HepG2 (cell line): ENCODE data around the gene IFI30. TPM values are rescaled to one million over a fixed set of nuclear protein-coding genes. Genes with fewer than 3 reads are reported as not detected.

ENCODE experiments used
- ATAC-seq: fragments of 200-7000 bp; cut with Tn5 transposase; 3 replicates; pipeline ENCODE4 v1.9.1; 2020; ENCODE audit warnings: mild to moderate bottlenecking, moderate library complexity
- BruUV-seq: library from RNA; stranded (reverse); fragments of 400-500 nt; replicated peaks from 2 replicates; lab custom pipeline; 2021; lab: Mats Ljungman, UMichigan
- CTCF ChIA-PET: fragments of 300-600 bp; formaldehyde crosslinking; extraction: SDS; loops from one replicate; lab custom pipeline; 2021; ENCODE audit warnings: low total read pairs, inconsistent platforms, low intra/inter-chr PET ratio; lab: Yijun Ruan, JAX
- POLR2A ChIA-PET: fragments of 350-600 bp; sonication (Branson Sonifier 250); formaldehyde crosslinking; loops from one replicate; lab custom pipeline; 2020; ENCODE audit warnings: antibody characterized with exemption, inconsistent platforms; lab: Yijun Ruan, JAX
- DNase-seq: peaks from one replicate; pipeline ENCODE4 v3.0.0-alpha.2; 2015; ENCODE audit warnings: low spot score
- FAIRE-seq: peaks from 3 replicates; lab custom pipeline; 2011; peaks lifted over from hg19 to GRCh38; lab: Jason Lieb, UNC
- H2AFZ ChIP-seq: one replicate; pipeline ENCODE4 v1.6.1; 2011; ENCODE audit warnings: low read length, inconsistent platforms
- H3K27ac ChIP-seq: fragments of 300-600 bp; 3 replicates; pipeline ENCODE4 v1.8.0; 2011; ENCODE audit warnings: mixed run types, mild to moderate bottlenecking, mixed read lengths, low read length, inconsistent platforms; ENCODE audit not compliant: insufficient read depth; ENCODE audit errors: extremely low read length
- H3K27me3 ChIP-seq, 2 experiments: fragments of 200-600 bp in 1 of 2; 2 replicates in 1 of 2; 3 replicates in 1 of 2; pipeline versions ENCODE4 v1.6.0 to v1.8.0; 2011; ENCODE audit warnings: low read length in 2 of 2, mild to moderate bottlenecking in 2 of 2, moderate library complexity in 2 of 2, inconsistent platforms in 1 of 2; ENCODE audit not compliant: insufficient read depth in 2 of 2, control insufficient read depth in 1 of 2
- H3K36me3 ChIP-seq, 2 experiments: fragments of 200-600 bp in 1 of 2; replicated peaks in 1 of 2; 2 replicates in 1 of 2; 3 replicates in 1 of 2; pipeline versions ENCODE4 v1.5.1 to v1.8.0; 2011; ENCODE audit warnings: low read length in 2 of 2, inconsistent platforms in 1 of 2; ENCODE audit not compliant: insufficient read depth in 2 of 2, control insufficient read depth in 1 of 2
- H3K4me1 ChIP-seq: 2 replicates; pipeline ENCODE4 v1.5.1; 2012; ENCODE audit warnings: low read length, inconsistent platforms; ENCODE audit not compliant: insufficient read depth
- H3K4me2 ChIP-seq: 2 replicates; pipeline ENCODE4 v1.6.0; 2011; ENCODE audit warnings: low read depth, low read length, inconsistent platforms
- H3K4me3 ChIP-seq, 3 experiments: fragments of 200-600 bp in 1 of 3; sonication (generic), shearing (Covaris generic) in 1 of 3; replicated peaks in 1 of 3; 2 replicates each; pipeline ENCODE4 v1.5.1; 2011 to 2016; ENCODE audit warnings: low read length in 3 of 3, inconsistent platforms in 2 of 3, low read depth in 2 of 3, mild to moderate bottlenecking in 2 of 3, control low read depth in 1 of 3, mixed read lengths in 1 of 3; ENCODE audit not compliant: insufficient read depth in 1 of 3
- H3K79me2 ChIP-seq: one replicate; pipeline ENCODE4 v1.6.1; 2011; ENCODE audit warnings: low read length, inconsistent platforms; ENCODE audit not compliant: insufficient read depth
- H3K9ac ChIP-seq: 2 replicates; pipeline ENCODE4 v1.6.0; 2011; ENCODE audit warnings: mild to moderate bottlenecking, low read depth, low read length, inconsistent platforms; ENCODE audit not compliant: insufficient read depth
- H3K9me3 ChIP-seq: 2 replicates; pipeline ENCODE4 v1.5.1; 2012; ENCODE audit warnings: mild to moderate bottlenecking, low read length
- H4K20me1 ChIP-seq: 2 replicates; pipeline ENCODE4 v1.6.0; 2011; ENCODE audit warnings: inconsistent platforms, mild to moderate bottlenecking, low read length, moderate library complexity; ENCODE audit not compliant: insufficient read depth
- ARNT2 ChIP-seq: sonication (generic); formaldehyde crosslinking; IDR thresholded peaks from 2 replicates; pipeline ENCODE4 v1.8.0; 2022; ENCODE audit warnings: mild to moderate bottlenecking, low read depth, missing genetic modification reagents, moderate library complexity
- CREBL2 ChIP-seq: sonication (generic); formaldehyde crosslinking; IDR thresholded peaks from 2 replicates; pipeline ENCODE4 v1.8.1; 2023; ENCODE audit warnings: missing genetic modification reagents, mild to moderate bottlenecking, borderline replicate concordance
- CSRNP2 ChIP-seq: sonication (generic); formaldehyde crosslinking; conservative IDR thresholded peaks from 2 replicates; pipeline ENCODE4 v1.8.0; 2022; ENCODE audit warnings: low read depth, missing genetic modification reagents
- GATAD1 ChIP-seq: IDR thresholded peaks from 2 replicates; pipeline ENCODE4 v1.6.1; 2016; ENCODE audit warnings: missing genetic modification reagents, missing compliant biosample characterization
- MED1 ChIP-seq: sonication (generic); formaldehyde crosslinking; IDR thresholded peaks from 2 replicates; pipeline ENCODE4 v1.4.0; 2020; ENCODE audit warnings: missing genetic modification reagents
- TIGD3 ChIP-seq: sonication (generic); formaldehyde crosslinking; IDR thresholded peaks from 2 replicates; pipeline ENCODE4 v1.5.1; 2020; ENCODE audit warnings: mild to moderate bottlenecking, missing genetic modification reagents, borderline replicate concordance
- ZMYM3 ChIP-seq: sonication (generic); formaldehyde crosslinking; IDR thresholded peaks from 2 replicates; pipeline ENCODE4 v1.5.1; 2020; ENCODE audit warnings: mild to moderate bottlenecking, missing genetic modification reagents
- WGBS: methylation state at CpG from one replicate; pipeline ENCODE4 v1.1.6; 2017; ENCODE audit warnings: low lambda C conversion rate; 5-methylcytosine and 5-hydroxymethylcytosine counted together
- in situ Hi-C: cut with HindIII; loops from 2 replicates; pipeline ENCODE4 v1.10.0; 2017; ENCODE audit warnings: low pct_unique_long_range_greater_than_20kb; ENCODE audit not compliant: extremely low pct_ligation_motif_present
- intact Hi-C: fragments of 100-400 bp; cut with micrococcal nuclease; formaldehyde crosslinking; loops from one replicate; pipeline ENCODE4 v1.10.0; 2022; ENCODE audit not compliant: unreplicated experiment
- polyA plus RNA-seq, 8 experiments: library from polyadenylated mRNA; depleted of rRNA in 3 of 8; stranded (reverse) in 7 of 8; unstranded in 1 of 8; fragments of >200 nt; fragmentation: Illumina TruSeq in 4 of 8; extraction: Trizol in 4 of 8; gene quantifications; 2 replicates each; pipeline versions ENCODE4 v1.2.1 to v1.2.3, GENCODE V29; 2011 to 2016; ENCODE audit warnings: low read depth in 4 of 8, missing spikeins in 1 of 8, mixed read lengths in 1 of 8; ENCODE audit not compliant: insufficient read depth in 1 of 8
- total RNA-seq, 5 experiments: library from RNA; depleted of rRNA; stranded (reverse); fragments of >200 nt; fragmentation: Illumina TruSeq; extraction: Trizol; gene quantifications; 2 replicates each; pipeline ENCODE4 v1.2.3, GENCODE V29; 2016; ENCODE audit warnings: low read depth in 1 of 5

Gene IFI30
- total and polyA plus RNA-seq, 2 of the 13 experiments (the other 11 are each of a cell fraction or from before 2014, with no cell fraction given) = 25.0 to 79.4 TPM

DNA sequence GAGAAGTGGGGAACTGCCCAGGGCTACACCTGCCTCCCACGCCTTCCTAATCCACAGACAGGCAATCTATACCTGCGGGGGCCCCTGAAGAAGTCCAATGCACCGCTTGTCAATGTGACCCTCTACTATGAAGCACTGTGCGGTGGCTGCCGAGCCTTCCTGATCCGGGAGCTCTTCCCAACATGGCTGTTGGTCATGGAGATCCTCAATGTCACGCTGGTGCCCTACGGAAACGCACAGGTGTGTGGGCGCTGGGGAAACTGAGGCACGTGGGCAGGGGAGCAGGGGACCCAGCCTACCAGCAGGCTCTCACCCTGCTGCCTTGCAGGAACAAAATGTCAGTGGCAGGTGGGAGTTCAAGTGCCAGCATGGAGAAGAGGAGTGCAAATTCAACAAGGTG, 1.4 kb downstream of the IFI30 start:
- no peak overlapping the region for H2AFZ ChIP-seq
- no peak for FAIRE-seq
- no peak for TF ChIP-seq GATAD1
- TF ChIP-seq MED1 (CRISPR knock-in tag) = no peak
- TF ChIP-seq TIGD3 (CRISPR knock-in tag) = no peak
- no peak for TF ChIP-seq ZMYM3 (CRISPR knock-in tag)
- no peak for TF ChIP-seq ARNT2 (CRISPR knock-in tag)
- TF ChIP-seq CREBL2 = no peak
- no peak for TF ChIP-seq CSRNP2 (CRISPR knock-in tag)
- TF ChIP-seq, all 625 proteins: peak for 0
- ATAC-seq (no peak), DNase-seq (no peak)
- intact Hi-C loops (no loop called here), in situ Hi-C loops (loop anchor here (10.0 kb wide), 1 partner anchor 170 kb away; the partner anchor contains the start of gene ARRDC2)
- Histone ChIP-seq H3K27me3 (no peaks in the 10 kb centered on the region), H3K79me2 (no peaks in the 10 kb centered on the region), H3K4me2 (peak overlapping the region; percentile 77), H4K20me1 (no peaks in the 10 kb centered on the region), H3K27ac (no peak overlapping the region), H3K36me3 (peaks cover 2 to 12% of the 10 kb centered on the region in 2 experiments; a peak in 3 of 5 replicates), H3K4me3 (peak overlapping the region in 2 of 3 experiments; percentile 59 to 80; a peak in 3 of 6 replicates), H3K4me1 (peaks cover 14% of the 10 kb centered on the region), H3K9me3 (no peaks in the 10 kb centered on the region), H3K9ac (0 out of 2 replicates have a peak overlapping the region, but pooled peaks have one; percentile 25)
- BruUV-seq = no TSS peak
- ChIA-PET CTCF (no interaction called here), POLR2A (interaction anchor here (0.9 to 1.8 kb wide), 4 partner anchors 17 to 62 kb away, joined by 3 to 15 read pairs (median 5); partner anchors contain the start of gene MPV17L2)
- 83% methylated on average over 11 of the region's 11 CpGs for WGBS
